ENCODE measurements around the gene MAP3K4.
"Not testable (repeated sequence)": the region's sequence is repeated elsewhere in the genome, so short reads cannot be mapped to it uniquely, and the experiment has no call there.

MAP3K4 gene

GRCh38 chr6:160972594-160972993, 19.0 kb upstream of the MAP3K4 start:
- DNase-seq: not testable (repeated sequence)

GRCh38 chr6:160973311-160974250, 18.0 kb upstream of the MAP3K4 start:
- DNase-seq: no peak

- DNase-seq: peak; percentile 17
These were observed 17.2 kb upstream of the MAP3K4 start for GRCh38 chr6:160974304-160974771.

- no peak for DNase-seq
These were observed 16.4 kb upstream of the MAP3K4 start for GRCh38 chr6:160975162-160975561.

GRCh38 chr6:160975961-160976360, 15.6 kb upstream of the MAP3K4 start:
- not testable (repeated sequence) for DNase-seq

- DNase-seq: peak; percentile 21
These were observed 13.2 kb upstream of the MAP3K4 start for GRCh38 chr6:160978141-160978901.

- DNase-seq: no peak
These were observed 12.4 kb upstream of the MAP3K4 start for GRCh38 chr6:160979061-160979708.

- DNase-seq: not testable (repeated sequence)
These were observed 8.1 kb upstream of the MAP3K4 start for GRCh38 chr6:160983377-160983948.

GRCh38 chr6:160986851-160987250, 4.7 kb upstream of the MAP3K4 start:
- no peak for DNase-seq

GRCh38 chr6:160987265-160987664, 4.3 kb upstream of the MAP3K4 start:
- no peak for DNase-seq

GRCh38 chr6:160990847-160991405, 643 bp upstream of the MAP3K4 start:
- no peak for DNase-seq

- DNase-seq: peak; percentile 25
These were observed 751 bp downstream of the MAP3K4 start for GRCh38 chr6:160992061-160992979.

- DNase-seq: no peak
These were observed 1.4 kb downstream of the MAP3K4 start for GRCh38 chr6:160992980-160993314.

GRCh38 chr6:160995271-160995670, 3.7 kb downstream of the MAP3K4 start:
- DNase-seq: no peak

- no peak for DNase-seq
These were observed 4.6 kb downstream of the MAP3K4 start for GRCh38 chr6:160996131-160996601.

GRCh38 chr6:160998217-160998616, 6.6 kb downstream of the MAP3K4 start:
- no peak for DNase-seq

GRCh38 chr6:160998766-160999165, 7.2 kb downstream of the MAP3K4 start:
- no peak for DNase-seq

GRCh38 chr6:160999516-160999915, 7.9 kb downstream of the MAP3K4 start:
- DNase-seq: no peak

GRCh38 chr6:161000632-161001031, 9.1 kb downstream of the MAP3K4 start:
- no peak for DNase-seq

GRCh38 chr6:161001421-161001820, 9.9 kb downstream of the MAP3K4 start:
- DNase-seq: no peak

- DNase-seq: no peak
These were observed 11.8 kb downstream of the MAP3K4 start for GRCh38 chr6:161003336-161003735.

Measured in amniotic stem cell (primary cell).